ENCODE results near the gene ULK4. TPM values are rescaled to one million over a fixed set of nuclear protein-coding genes. Genes with fewer than 3 reads are reported as not detected.
"Not testable (repeated sequence)": the region's sequence is repeated elsewhere in the genome, so short reads cannot be mapped to it uniquely, and the experiment has no call there.

ULK4 gene
- total RNA-seq, 1 donor from 2014 or later = 9.1 TPM

GRCh38 chr3:41569632-41570305 lies 392.1 kb downstream of the ULK4 start:
- no peak overlapping the region for H3K4me3 Mint-ChIP-seq (ENCODE audit: unreplicated experiment)
- H3K27me3 Mint-ChIP-seq (ENCODE audit: unreplicated experiment) = no peaks in the 10 kb centered on the region
- TF ChIP-seq CTCF (IDR thresholded peaks at IDR 0.05) = no peak
- no peaks in the 10 kb centered on the region for H3K4me1 Mint-ChIP-seq (ENCODE audit: unreplicated experiment)
- no peaks in the 10 kb centered on the region for H3K9me3 Mint-ChIP-seq (ENCODE audit: unreplicated experiment)
- DNase-seq (ENCODE audit: extremely low spot score, unreplicated experiment) = no peak
- no peaks in the 10 kb centered on the region for H3K36me3 Mint-ChIP-seq (ENCODE audit: unreplicated experiment)
- no peak overlapping the region for H3K27ac Mint-ChIP-seq (ENCODE audit: unreplicated experiment)

GRCh38 chr3:41565948-41566514 lies 395.9 kb downstream of the ULK4 start:
- H3K4me3 Mint-ChIP-seq (ENCODE audit: unreplicated experiment) = no peak overlapping the region
- no peak for TF ChIP-seq CTCF (IDR thresholded peaks at IDR 0.05)
- no peaks in the 10 kb centered on the region for H3K4me1 Mint-ChIP-seq (ENCODE audit: unreplicated experiment)

GRCh38 chr3:41565003-41565402 lies 396.9 kb downstream of the ULK4 start:
- no peak for TF ChIP-seq CTCF (IDR thresholded peaks at IDR 0.05)
- Mint-ChIP-seq H3K9me3 (ENCODE audit: unreplicated experiment) (peaks cover 8% of the 10 kb centered on the region), H3K4me3 (ENCODE audit: unreplicated experiment) (no peak overlapping the region), H3K27me3 (ENCODE audit: unreplicated experiment) (peaks cover 3% of the 10 kb centered on the region), H3K27ac (ENCODE audit: unreplicated experiment) (no peak overlapping the region), H3K4me1 (ENCODE audit: unreplicated experiment) (no peaks in the 10 kb centered on the region), H3K36me3 (ENCODE audit: unreplicated experiment) (no peaks in the 10 kb centered on the region)
- no peak for DNase-seq (ENCODE audit: extremely low spot score, unreplicated experiment)

More at GRCh38 chr3:41565948-41566514, 395.9 kb downstream of the ULK4 start:
- H3K27me3 Mint-ChIP-seq (ENCODE audit: unreplicated experiment) = peaks cover 3% of the 10 kb centered on the region
- no peaks in the 10 kb centered on the region for H3K36me3 Mint-ChIP-seq (ENCODE audit: unreplicated experiment)
- peaks cover 8% of the 10 kb centered on the region for H3K9me3 Mint-ChIP-seq (ENCODE audit: unreplicated experiment)
- no peak for DNase-seq (ENCODE audit: extremely low spot score, unreplicated experiment)
- H3K27ac Mint-ChIP-seq (ENCODE audit: unreplicated experiment) = no peak overlapping the region

- not testable (repeated sequence) for H3K27ac Mint-ChIP-seq (ENCODE audit: unreplicated experiment); H3K27me3 Mint-ChIP-seq (ENCODE audit: unreplicated experiment); DNase-seq (ENCODE audit: extremely low spot score, unreplicated experiment); H3K36me3 Mint-ChIP-seq (ENCODE audit: unreplicated experiment); H3K4me3 Mint-ChIP-seq (ENCODE audit: unreplicated experiment); H3K9me3 Mint-ChIP-seq (ENCODE audit: unreplicated experiment); H3K4me1 Mint-ChIP-seq (ENCODE audit: unreplicated experiment)
Observed at GRCh38 chr3:41556245-41556644, 405.7 kb downstream of the ULK4 start.

GRCh38 chr3:41532976-41533375 lies 428.9 kb downstream of the ULK4 start:
- Mint-ChIP-seq H3K27ac (ENCODE audit: unreplicated experiment) (no peak overlapping the region), H3K9me3 (ENCODE audit: unreplicated experiment) (no peaks in the 10 kb centered on the region), H3K4me1 (ENCODE audit: unreplicated experiment) (no peaks in the 10 kb centered on the region), H3K4me3 (ENCODE audit: unreplicated experiment) (no peak overlapping the region), H3K27me3 (ENCODE audit: unreplicated experiment) (no peaks in the 10 kb centered on the region), H3K36me3 (ENCODE audit: unreplicated experiment) (no peaks in the 10 kb centered on the region)
- DNase-seq (ENCODE audit: extremely low spot score, unreplicated experiment) = no peak
- no peak for TF ChIP-seq CTCF (IDR thresholded peaks at IDR 0.05)

All from osteocyte (in vitro differentiated cells).